Frontal cortex (tissue), 4 donors: ENCODE results near the gene SLC5A9. TPM values are rescaled to one million over a fixed set of nuclear protein-coding genes. Genes with fewer than 3 reads are reported as not detected.
"Not testable (repeated sequence)": the region's sequence is repeated elsewhere in the genome, so short reads cannot be mapped to it uniquely, and the experiment has no call there.

Source experiments
- DNase-seq, 2 donors: peaks; one replicate each; pipeline ENCODE4 v3.0.0; 2012; ENCODE audit warnings: low spot score in 2 of 2
- FAIRE-seq: peaks from 2 replicates; lab custom pipeline; 2012; peaks lifted over from hg19 to GRCh38; lab: Jason Lieb, UNC
- total RNA-seq: library from RNA; depleted of rRNA; stranded (reverse); fragments of >200 nt; gene quantifications from one replicate; pipeline ENCODE4 v1.2.3, GENCODE V29; 2014
- donor health status: control.
- donor health status: control.
- donor health status: control.

SLC5A9 gene
- total RNA-seq, 1 donor from 2014 or later = not detected

DNA sequence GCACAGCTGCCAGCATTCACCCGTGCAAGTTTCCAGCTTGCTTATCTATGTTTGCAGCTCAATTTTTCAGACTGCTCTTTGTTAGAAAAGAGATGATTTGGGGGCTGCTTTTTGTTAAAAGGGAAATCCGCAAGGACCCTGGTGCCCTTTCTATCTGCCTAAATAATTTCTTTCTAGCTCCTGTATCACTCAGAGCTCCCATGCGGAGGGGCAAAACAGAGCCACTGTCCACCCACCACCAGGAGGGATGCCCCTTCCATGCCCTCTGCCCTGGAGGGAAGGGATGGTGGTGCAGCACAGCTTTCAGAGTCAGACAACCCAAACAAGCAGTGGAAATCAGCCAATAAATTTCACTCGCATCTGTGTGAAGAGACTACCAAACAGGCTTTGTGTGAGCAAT, 13.9 kb upstream of the SLC5A9 start:
- DNase-seq (no peak), FAIRE-seq (no peak)

GRCh38 chr1:48213462-48213861, 9.1 kb upstream of the SLC5A9 start:
- not testable (repeated sequence) for DNase-seq, FAIRE-seq

DNA sequence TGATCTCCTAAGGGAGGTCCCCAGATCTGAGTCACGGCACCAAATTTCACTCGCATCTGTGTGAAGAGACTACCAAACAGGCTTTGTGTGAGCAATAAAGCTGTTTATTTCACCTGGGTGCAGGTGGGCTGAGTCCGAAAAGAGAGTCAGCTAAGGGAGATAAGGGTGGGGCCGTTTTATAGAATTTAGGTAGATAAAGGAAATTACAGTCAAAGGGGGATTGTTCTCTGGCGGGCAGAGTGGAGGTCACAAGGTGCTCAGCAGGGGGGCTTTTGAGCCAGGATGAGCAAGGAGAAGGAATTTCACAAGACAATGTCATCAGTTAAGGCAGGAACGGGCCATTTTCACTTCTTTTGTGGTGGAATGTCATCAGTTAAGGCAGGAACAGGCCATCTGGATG, 8.2 kb upstream of the SLC5A9 start:
- not testable (repeated sequence) for DNase-seq, FAIRE-seq

DNA sequence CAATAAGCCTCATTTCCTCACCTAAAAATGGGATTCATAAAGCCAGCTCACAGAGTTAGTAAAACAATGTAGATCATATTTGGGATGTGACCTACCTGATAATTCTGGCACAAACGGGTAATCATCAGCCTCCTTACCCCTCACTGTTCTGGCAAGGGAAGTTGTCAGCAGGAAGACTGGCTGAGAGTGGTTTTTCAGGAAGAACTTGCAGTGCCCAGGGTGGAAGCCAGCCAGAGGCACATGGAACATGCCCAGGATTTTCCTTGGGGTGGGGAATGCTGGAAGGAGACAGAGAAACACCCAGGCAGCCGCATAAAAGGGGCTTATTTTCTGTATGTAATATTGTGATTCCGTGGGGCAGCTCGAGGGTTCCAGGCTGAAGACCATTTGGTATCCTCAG, 7.7 kb upstream of the SLC5A9 start:
- DNase-seq (peak; percentile 13 to 32), FAIRE-seq (no peak)

DNA sequence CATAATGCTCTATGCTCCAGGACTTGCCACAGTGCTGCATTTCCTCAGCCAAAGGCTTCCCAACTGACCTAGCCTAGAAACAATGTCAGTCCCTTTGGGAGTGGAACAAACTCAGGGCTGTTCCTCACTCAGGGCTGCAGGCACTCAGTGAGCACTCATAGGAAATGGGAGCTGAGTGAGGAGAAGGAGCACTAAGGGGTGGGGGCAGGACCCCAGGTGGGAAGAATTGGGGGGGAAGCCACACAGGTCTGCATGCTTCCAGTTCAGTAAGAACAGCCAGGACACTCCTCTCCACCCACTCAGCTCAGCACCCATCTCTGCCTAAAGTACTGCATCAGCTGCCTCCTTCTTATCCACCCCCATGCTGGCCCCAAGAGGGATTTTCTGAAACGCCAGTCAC, 7.3 kb upstream of the SLC5A9 start:
- FAIRE-seq (no peak), DNase-seq (no peak)

- no peak for DNase-seq
- FAIRE-seq = no peak
Measured at GRCh38 chr1:48215889-48216288, 6.6 kb upstream of the SLC5A9 start.

DNA sequence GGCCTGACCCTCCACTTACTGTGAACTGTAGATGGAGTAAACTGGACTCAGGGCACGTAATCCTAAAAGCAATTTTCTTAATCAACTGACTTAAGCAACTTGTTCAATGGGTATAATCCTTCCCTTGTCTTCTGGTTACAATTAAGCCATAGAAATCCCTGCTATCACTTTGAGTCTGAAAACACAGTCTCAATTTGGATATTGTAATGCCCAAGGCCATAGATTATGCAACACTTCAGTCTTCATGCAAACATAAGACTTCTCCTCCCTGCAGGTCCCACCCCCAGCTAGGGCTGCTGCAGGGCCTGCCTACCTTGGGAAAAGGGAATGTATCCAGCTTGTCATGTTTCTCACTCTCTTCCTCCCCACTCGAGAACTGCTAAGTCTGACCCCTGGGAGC, 6.2 kb upstream of the SLC5A9 start:
- DNase-seq = no peak
- FAIRE-seq = no peak

DNA sequence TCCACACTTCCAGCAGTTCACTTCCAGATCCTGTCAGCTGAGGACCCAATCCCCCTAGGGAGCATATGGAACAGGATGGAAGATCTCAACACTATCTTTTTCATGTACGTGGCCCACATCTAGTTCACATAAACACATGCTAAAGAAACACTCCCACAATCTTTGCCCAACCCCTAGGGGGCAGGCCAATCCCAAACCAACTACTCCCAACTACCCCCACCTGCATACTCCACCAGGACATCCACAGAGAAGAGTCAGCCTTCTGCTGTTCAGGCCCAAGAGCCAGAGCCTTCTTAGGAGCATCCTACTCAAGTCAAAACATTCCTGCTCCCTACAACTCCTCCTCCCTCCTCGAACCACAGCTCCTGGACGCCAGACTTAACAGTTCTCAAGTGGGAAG, 5.6 kb upstream of the SLC5A9 start:
- DNase-seq (no peak), FAIRE-seq (no peak)

DNA sequence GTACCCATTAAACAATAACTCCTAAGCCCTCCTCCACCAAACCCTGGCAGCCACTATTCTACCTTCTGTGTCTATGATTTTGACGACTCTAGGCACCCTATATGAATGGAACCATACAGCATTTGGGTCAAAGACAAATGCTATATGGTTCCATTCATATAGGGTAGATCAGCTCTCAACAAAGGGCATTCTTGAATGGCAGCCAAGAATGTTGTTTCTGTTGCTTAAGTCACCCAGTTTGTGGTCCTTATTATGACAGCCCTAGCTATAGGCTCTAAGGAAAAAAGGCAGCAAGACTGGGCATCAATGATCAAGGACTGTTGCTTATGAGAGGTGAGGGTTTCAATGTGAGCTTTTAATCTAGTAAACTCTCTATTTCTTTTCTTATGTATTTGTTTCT, 4.7 kb upstream of the SLC5A9 start:
- FAIRE-seq (no peak), DNase-seq (no peak)

DNA sequence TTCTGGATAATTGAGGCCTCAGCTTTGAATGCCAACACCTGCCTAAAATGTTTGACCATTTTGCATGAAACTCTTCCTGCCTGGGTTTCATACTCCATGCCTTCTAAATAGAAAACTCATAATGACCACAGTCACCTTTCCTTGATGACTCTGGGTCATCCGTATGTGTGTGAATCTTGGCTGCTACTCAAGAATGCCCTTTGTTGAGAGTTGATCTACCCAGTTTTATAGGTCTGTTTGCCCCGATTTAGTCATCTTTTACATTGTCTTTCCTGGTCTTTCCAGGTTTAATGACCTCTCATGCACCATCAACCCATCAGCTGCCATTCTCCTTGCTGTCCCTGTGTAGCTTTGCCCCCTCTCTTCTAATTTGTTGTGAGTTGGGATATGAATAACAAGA, 2.7 kb upstream of the SLC5A9 start:
- DNase-seq (no peak), FAIRE-seq (no peak)

- FAIRE-seq (no peak), DNase-seq (no peak)
Measured at GRCh38 chr1:48221122-48221521, 1.4 kb upstream of the SLC5A9 start.

DNA sequence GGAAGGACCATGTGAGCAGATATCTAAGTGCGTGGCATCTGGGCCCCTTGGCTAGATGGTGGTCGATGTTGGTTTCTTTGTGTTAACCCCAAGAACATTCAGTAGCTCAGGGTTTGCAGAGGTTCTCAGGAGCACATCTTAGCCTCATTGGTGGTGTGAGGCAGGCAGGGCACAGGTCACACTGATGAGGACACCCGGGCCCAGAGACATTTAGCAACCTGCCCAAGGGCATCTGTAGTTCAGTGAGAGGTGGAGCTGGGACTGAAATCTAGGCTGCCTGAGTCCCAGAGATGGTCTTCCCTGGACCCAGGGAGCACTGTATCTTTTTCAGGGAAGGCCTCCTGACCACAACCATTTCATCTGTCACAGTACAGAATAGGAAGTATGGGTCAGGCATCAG, 859 bp upstream of the SLC5A9 start:
- DNase-seq = no peak
- no peak for FAIRE-seq

DNA sequence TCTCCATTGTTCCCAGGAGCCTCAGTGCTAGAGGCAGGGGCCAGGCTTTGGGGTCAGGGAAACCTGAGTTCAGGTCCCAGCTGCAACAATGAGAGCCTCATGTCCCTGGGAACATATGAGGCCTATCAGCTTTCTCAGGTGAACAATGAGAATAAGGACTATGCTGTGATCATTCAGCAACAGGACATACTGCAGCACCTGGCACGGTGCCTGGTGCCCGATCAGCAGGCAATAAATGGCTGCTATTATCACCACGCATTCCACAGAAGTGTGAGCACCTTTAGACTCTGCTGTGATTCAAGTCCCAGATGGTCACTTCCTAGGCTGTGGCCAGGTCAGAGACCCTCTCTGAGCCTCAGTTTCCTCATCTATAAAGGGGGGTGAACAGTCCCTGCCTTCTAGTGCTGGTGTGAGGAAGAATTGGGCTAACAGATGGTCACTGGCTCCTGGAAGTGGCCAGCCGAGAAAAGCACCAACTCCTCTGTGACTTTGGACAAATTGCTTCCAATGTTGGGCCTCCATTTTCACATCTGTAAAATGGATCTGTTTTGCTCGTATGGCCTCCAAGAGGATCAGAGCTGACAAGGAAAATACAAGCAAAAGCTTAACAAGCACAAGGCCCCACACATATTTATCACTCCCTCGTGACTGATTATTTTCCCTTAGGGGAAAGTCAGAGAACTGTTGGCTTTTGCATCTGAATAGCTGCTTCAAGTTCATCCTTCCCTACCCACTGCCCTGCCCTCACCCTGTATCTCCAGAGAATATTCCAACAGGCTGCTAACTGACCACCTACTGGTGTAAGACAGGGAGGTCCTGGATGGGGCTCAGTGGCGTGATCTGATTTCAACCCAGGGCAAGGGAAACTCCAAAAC, 1.1 kb downstream of the SLC5A9 start:
- FAIRE-seq (no peak), DNase-seq (no peak)

GRCh38 chr1:48224791-48225190, 2.3 kb downstream of the SLC5A9 start:
- FAIRE-seq = no peak

GRCh38 chr1:48225579-48225978, 3.1 kb downstream of the SLC5A9 start:
- DNase-seq = no peak
- FAIRE-seq = no peak

More at GRCh38 chr1:48224791-48225190, 2.3 kb downstream of the SLC5A9 start:
- DNase-seq = no peak

- DNase-seq = no peak
- FAIRE-seq = no peak
Measured at GRCh38 chr1:48227165-48228013, 4.9 kb downstream of the SLC5A9 start.

GRCh38 chr1:48228156-48228555, 5.6 kb downstream of the SLC5A9 start:
- no peak for DNase-seq
- no peak for FAIRE-seq

- FAIRE-seq (no peak), DNase-seq (no peak)
Measured at GRCh38 chr1:48229317-48229716, 6.8 kb downstream of the SLC5A9 start.

- DNase-seq (no peak), FAIRE-seq (no peak)
Measured at GRCh38 chr1:48230236-48230635, 7.7 kb downstream of the SLC5A9 start.

DNA sequence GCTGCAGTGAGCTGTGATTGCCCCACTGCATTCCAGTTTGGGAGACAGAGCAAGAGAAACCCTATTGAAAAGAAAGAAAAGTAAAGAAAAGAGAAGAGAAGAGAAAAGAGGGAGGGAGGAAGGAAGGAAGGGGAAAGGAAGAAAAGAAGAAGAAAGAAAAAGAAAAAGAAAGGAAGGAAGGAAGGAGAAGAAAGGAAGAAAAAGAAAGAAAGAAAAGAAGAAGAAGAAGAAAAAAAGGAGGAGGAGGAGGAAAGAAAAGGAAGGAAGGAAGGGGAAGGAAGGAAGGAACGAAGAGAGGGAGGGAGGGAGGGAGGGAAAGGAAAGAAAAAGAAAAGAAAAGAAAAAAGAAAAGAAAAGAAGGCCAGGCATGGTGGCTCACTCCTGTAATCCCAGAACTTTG, 10.2 kb downstream of the SLC5A9 start:
- no peak for FAIRE-seq
- DNase-seq = no peak
